SK-N-SH treated with all-trans-retinoic acid at 6 μM for 48 hours (cell line): ENCODE measurements around the gene LCN2.

ENCODE experiments used
- ARNTL ChIP-seq: fragments of 450-650 bp; formaldehyde crosslinking; IDR thresholded peaks from 2 replicates; pipeline ENCODE4 v1.5.0; 2020; ENCODE audit warnings: low read depth, mild to moderate bottlenecking, moderate library complexity, borderline replicate concordance
- ISL1 ChIP-seq: fragments of 250-450 bp; sonication (Bioruptor Pico); IDR thresholded peaks from 2 replicates; pipeline ENCODE4 v2.1.2; 2022; ENCODE audit warnings: mild to moderate bottlenecking, moderate library complexity
- PATZ1 ChIP-seq: fragments of 250-450 bp; sonication (Bioruptor Pico); IDR thresholded peaks from 2 replicates; pipeline ENCODE4 v1.8.0; 2020; ENCODE audit warnings: mild to moderate bottlenecking, moderate library complexity, borderline replicate concordance
- ZC3H10 ChIP-seq: fragments of 250-450 bp; sonication (Bioruptor Pico); IDR thresholded peaks from 2 replicates; pipeline ENCODE4 v1.5.1; 2021; ENCODE audit warnings: mild to moderate bottlenecking, moderate library complexity
- ZFP3 ChIP-seq: fragments of 250-450 bp; sonication (Bioruptor Pico); IDR thresholded peaks from 2 replicates; pipeline ENCODE4 v1.5.0; 2020; ENCODE audit warnings: mild to moderate bottlenecking, moderate library complexity
- ZFP30 ChIP-seq: fragments of 450-650 bp; formaldehyde crosslinking; IDR thresholded peaks from 2 replicates; pipeline ENCODE4 v1.5.0; 2022; ENCODE audit warnings: mild to moderate bottlenecking, moderate library complexity

GRCh38 chr9:128114326-128115186 lies 34.7 kb upstream of the LCN2 start:
- TF ChIP-seq ZC3H10 (CRISPR knock-in tag): no peak
- no peak for TF ChIP-seq ISL1 (CRISPR knock-in tag)
- no peak for TF ChIP-seq ZFP30 (CRISPR knock-in tag)
- TF ChIP-seq PATZ1 (CRISPR knock-in tag): no peak
- no peak for TF ChIP-seq ZFP3 (CRISPR knock-in tag)
- no peak for TF ChIP-seq ARNTL (CRISPR knock-in tag)
